Esophagus (tissue), 2 donors: Measurements from ENCODE around the gene ITGBL1. TPM values are rescaled to one million over a fixed set of nuclear protein-coding genes. Genes with fewer than 3 reads are reported as not detected.

Experiments used
- H3K27ac ChIP-seq, 2 donors: one replicate each; pipeline ENCODE4 v1.5.1; 2013; ENCODE audit warnings: low read depth in 2 of 2, mild to moderate bottlenecking in 2 of 2, inconsistent platforms in 1 of 2, low read length in 1 of 2, moderate library complexity in 1 of 2
- H3K27me3 ChIP-seq, 2 donors: one replicate each; pipeline ENCODE4 v1.6.1; 2013; ENCODE audit warnings: low read length in 2 of 2, control low read depth in 1 of 2, mild to moderate bottlenecking in 1 of 2; ENCODE audit not compliant: insufficient read depth in 2 of 2, control insufficient read depth in 1 of 2
- H3K36me3 ChIP-seq, 2 donors: one replicate each; pipeline ENCODE4 v1.6.1; 2013; ENCODE audit warnings: low read length in 1 of 2; ENCODE audit not compliant: control insufficient read depth in 2 of 2, insufficient read depth in 2 of 2
- H3K4me1 ChIP-seq, 2 donors: one replicate each; pipeline ENCODE4 v1.6.1; 2013; ENCODE audit warnings: low read length in 1 of 2; ENCODE audit not compliant: control insufficient read depth in 2 of 2, insufficient read depth in 2 of 2
- H3K4me3 ChIP-seq, 2 donors: one replicate each; pipeline ENCODE4 v1.5.1; 2013; ENCODE audit warnings: low read length in 2 of 2, mild to moderate bottlenecking in 2 of 2, low read depth in 1 of 2, moderate library complexity in 1 of 2
- H3K9me3 ChIP-seq, 2 donors: one replicate each; pipeline ENCODE4 v1.6.1; 2013; ENCODE audit warnings: mild to moderate bottlenecking in 2 of 2, low read depth in 1 of 2, low read length in 1 of 2, moderate library complexity in 1 of 2; ENCODE audit not compliant: control insufficient read depth in 2 of 2, insufficient read depth in 1 of 2
- WGBS, 2 donors: extraction: QIAGEN DNeasy Blood & Tissue Kit; methylation state at CpG; one replicate each; pipeline ENCODE4 v1.1.7; 2013; 5-methylcytosine and 5-hydroxymethylcytosine counted together
- polyA plus RNA-seq, 2 donors: library from polyadenylated mRNA; stranded (reverse); fragments of 200-250 nt; gene quantifications; one replicate each; pipeline ENCODE4 v1.2.3, GENCODE V29; 2013
- donor health status: healthy with polysubstance abuse.
- donor health status: Bipolar disorder and iron deficiency.

Gene ITGBL1
- polyA plus RNA-seq, 2 donors, result 0.96 to 1.0 TPM

DNA sequence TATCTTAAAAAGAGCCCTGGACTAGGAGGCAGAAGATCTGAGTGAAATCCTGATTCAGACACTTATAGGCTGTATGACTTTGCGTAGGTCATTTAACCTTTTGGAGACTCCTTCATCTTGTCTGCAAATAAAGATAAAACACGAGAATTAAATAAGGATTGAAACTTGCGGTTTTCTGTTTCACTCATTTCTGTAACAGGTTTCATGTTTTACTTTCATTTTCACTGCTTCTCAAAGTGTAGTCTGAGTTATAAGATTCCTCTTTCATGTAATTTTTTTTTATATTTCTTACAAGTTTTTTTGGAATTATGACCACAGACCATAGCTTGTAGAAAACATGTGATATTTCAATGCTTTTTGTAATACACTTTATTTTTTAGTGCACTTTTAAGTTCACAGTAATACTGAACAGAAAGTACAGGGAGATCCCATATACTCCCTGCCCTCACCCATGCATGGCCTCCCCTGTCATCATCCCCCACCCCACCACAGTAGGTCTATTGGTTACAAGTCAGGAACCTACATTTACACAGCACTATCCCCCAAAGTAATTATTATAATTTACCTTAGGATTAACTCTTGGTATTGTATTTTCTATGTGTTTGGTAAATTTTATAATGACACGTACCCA is 174.6 kb downstream of the ITGBL1 start:
- H3K4me3 ChIP-seq, result no peak overlapping the region
- H3K27me3 ChIP-seq, result no peaks in the 10 kb centered on the region
- no peaks in the 10 kb centered on the region for H3K36me3 ChIP-seq
- 42 to 45% methylated on average over 4 of the region's 4 CpGs for WGBS, 2 donors
- no peaks in the 10 kb centered on the region for H3K9me3 ChIP-seq
- no peak overlapping the region for H3K27ac ChIP-seq
- no peaks in the 10 kb centered on the region for H3K4me1 ChIP-seq

DNA sequence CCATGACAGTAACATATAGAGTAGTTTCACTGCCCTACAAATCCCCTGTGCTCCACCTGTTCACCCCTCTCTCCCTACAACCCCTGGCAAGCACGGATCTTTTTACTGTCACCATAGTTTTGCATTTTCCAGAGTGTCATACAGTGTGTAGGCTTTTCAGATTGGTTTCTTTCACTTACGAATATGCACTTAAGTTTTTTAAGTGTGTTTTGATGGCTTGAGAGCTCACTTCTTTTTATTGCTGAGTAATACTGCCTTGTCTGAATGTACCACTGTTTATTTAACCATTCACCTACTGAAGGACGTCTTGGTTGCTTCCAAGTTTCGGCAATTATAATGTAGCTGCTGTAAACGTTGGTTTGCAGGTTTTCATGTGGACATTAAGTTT is 175.1 kb downstream of the ITGBL1 start:
- Histone ChIP-seq H3K36me3 (no peaks in the 10 kb centered on the region), H3K4me1 (no peaks in the 10 kb centered on the region), H3K27me3 (no peaks in the 10 kb centered on the region), H3K4me3 (no peak overlapping the region), H3K27ac (no peak overlapping the region), H3K9me3 (no peaks in the 10 kb centered on the region)
- WGBS, 2 donors, result 47 to 51% methylated on average over 5 of the region's 5 CpGs

GRCh38 chr13:101628900-101629299 is 176.4 kb downstream of the ITGBL1 start:
- Histone ChIP-seq H3K4me1 (no peaks in the 10 kb centered on the region), H3K9me3 (no peaks in the 10 kb centered on the region), H3K4me3 (no peak overlapping the region), H3K27ac (no peak overlapping the region), H3K27me3 (no peaks in the 10 kb centered on the region), H3K36me3 (no peaks in the 10 kb centered on the region)
- WGBS, 2 donors, result 72 to 86% methylated on average over 1 of the region's 1 CpG

- Histone ChIP-seq H3K27me3 (no peaks in the 10 kb centered on the region), H3K4me1 (no peaks in the 10 kb centered on the region), H3K9me3 (no peaks in the 10 kb centered on the region), H3K4me3 (no peak overlapping the region), H3K27ac (no peak overlapping the region), H3K36me3 (no peaks in the 10 kb centered on the region)
Observed at GRCh38 chr13:101631395-101631794, 178.9 kb downstream of the ITGBL1 start.

DNA sequence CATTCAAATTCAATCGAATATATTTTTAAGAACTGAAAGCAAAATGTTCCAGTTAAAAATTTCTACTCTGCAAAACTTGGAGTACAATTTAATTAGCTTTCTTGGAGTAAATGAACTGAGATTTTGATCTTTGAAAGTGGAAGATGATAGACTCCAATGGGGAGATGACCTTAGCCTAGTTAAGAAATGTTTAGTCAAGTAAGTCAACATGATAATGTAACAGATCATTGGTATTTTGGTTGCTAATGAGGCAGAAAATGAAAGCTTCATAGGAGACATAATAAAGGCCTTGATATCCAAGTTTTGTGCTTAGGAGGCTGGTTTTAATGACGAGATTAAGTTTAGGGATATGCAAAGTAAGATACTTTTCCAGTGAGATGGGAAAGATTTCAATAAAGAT is 181.7 kb downstream of the ITGBL1 start:
- no peaks in the 10 kb centered on the region for H3K27me3 ChIP-seq
- H3K36me3 ChIP-seq, result no peaks in the 10 kb centered on the region
- WGBS, 2 donors, result 84 to 87% methylated on average over 2 of the region's 2 CpGs
- no peak overlapping the region for H3K27ac ChIP-seq
- no peaks in the 10 kb centered on the region for H3K9me3 ChIP-seq
- no peak overlapping the region for H3K4me3 ChIP-seq
- no peaks in the 10 kb centered on the region for H3K4me1 ChIP-seq

- Histone ChIP-seq H3K27ac (no peak overlapping the region), H3K27me3 (no peaks in the 10 kb centered on the region), H3K4me3 (no peak overlapping the region), H3K36me3 (no peaks in the 10 kb centered on the region), H3K9me3 (no peaks in the 10 kb centered on the region), H3K4me1 (no peaks in the 10 kb centered on the region)
- 79% methylated on average over 1 of the region's 1 CpG for WGBS, 2 donors
Observed at GRCh38 chr13:101639711-101640110, 187.2 kb downstream of the ITGBL1 start.

DNA sequence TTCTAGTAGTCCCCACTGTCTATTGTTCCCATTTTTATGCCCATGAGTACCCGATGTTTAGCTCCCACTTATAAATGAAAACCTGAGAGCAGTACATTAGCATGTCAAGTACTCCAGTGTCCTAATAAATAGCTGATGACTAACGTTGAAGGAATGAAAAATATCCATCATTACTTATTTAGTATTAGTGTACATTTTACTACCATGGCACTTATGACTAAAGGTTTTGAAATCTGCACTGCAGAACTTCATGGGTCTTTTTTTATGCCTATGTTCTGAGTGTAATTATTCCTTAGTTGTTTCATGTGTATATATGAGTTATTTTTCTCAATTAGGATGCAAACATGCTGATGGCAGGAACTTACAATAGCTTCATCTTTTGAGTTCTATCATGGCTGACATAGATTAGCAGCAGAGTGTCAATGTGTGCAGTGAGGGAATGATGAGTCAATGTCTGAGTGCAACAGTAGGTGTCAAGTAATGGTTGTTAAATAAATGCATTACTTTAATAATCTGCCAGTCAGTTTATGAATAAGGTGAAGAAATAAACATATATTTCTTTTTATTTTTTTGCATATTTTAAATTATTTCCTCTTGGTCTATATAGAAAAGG is 188.4 kb downstream of the ITGBL1 start:
- Histone ChIP-seq H3K36me3 (no peaks in the 10 kb centered on the region), H3K9me3 (no peaks in the 10 kb centered on the region), H3K27me3 (no peaks in the 10 kb centered on the region), H3K4me3 (no peak overlapping the region), H3K27ac (no peak overlapping the region), H3K4me1 (no peaks in the 10 kb centered on the region)
- WGBS, 2 donors, result 53 to 61% methylated on average over 2 of the region's 2 CpGs

- H3K36me3 ChIP-seq, result no peaks in the 10 kb centered on the region
- H3K4me1 ChIP-seq, result no peaks in the 10 kb centered on the region
- 74 to 85% methylated on average over 1 of the region's 1 CpG for WGBS, 2 donors
- no peaks in the 10 kb centered on the region for H3K9me3 ChIP-seq
- H3K4me3 ChIP-seq, result no peak overlapping the region
- no peaks in the 10 kb centered on the region for H3K27me3 ChIP-seq
- H3K27ac ChIP-seq, result no peak overlapping the region
Observed at GRCh38 chr13:101645871-101646270, 193.4 kb downstream of the ITGBL1 start.

- no peak overlapping the region for H3K4me3 ChIP-seq
- no peaks in the 10 kb centered on the region for H3K36me3 ChIP-seq
- no peaks in the 10 kb centered on the region for H3K4me1 ChIP-seq
- no peak overlapping the region for H3K27ac ChIP-seq
- H3K9me3 ChIP-seq, result no peaks in the 10 kb centered on the region
- H3K27me3 ChIP-seq, result no peaks in the 10 kb centered on the region
- WGBS, 2 donors, result 82 to 87% methylated on average over 5 of the region's 5 CpGs
Observed at GRCh38 chr13:101647760-101648159, 195.3 kb downstream of the ITGBL1 start.

- Histone ChIP-seq H3K27me3 (no peaks in the 10 kb centered on the region), H3K4me3 (no peak overlapping the region)
Observed at GRCh38 chr13:101648766-101649487, 196.5 kb downstream of the ITGBL1 start.

More at GRCh38 chr13:101648766-101649487, 196.5 kb downstream of the ITGBL1 start:
- Histone ChIP-seq H3K4me1 (no peaks in the 10 kb centered on the region), H3K27ac (no peak overlapping the region), H3K36me3 (no peaks in the 10 kb centered on the region), H3K9me3 (no peaks in the 10 kb centered on the region)
